Parathyroid adenoma (tissue), 2 donors: Measurements from ENCODE around the gene USP10.
A peak's percentile ranks its signal among the peaks of the same experiment; 100 is the strongest.

ENCODE experiments used
- H2AFZ ChIP-seq: fragments of 300-600 bp; sonication (generic); one replicate; pipeline ENCODE4 v1.7.0; 2017; ENCODE audit warnings: antibody characterized with exemption, mild to moderate bottlenecking
- H3K27ac ChIP-seq: fragments of 300-600 bp; sonication (generic); one replicate; pipeline ENCODE4 v1.7.0; 2017
- H3K27me3 ChIP-seq: fragments of 300-600 bp; sonication (generic); one replicate; pipeline ENCODE4 v1.7.0; 2017; ENCODE audit warnings: low read length; ENCODE audit not compliant: control insufficient read depth, insufficient read depth
- H3K36me3 ChIP-seq: fragments of 300-600 bp; sonication (generic); one replicate; pipeline ENCODE4 v1.7.0; 2017; ENCODE audit warnings: low read length; ENCODE audit not compliant: control insufficient read depth, insufficient read depth
- H3K4me1 ChIP-seq: fragments of 300-600 bp; sonication (generic); one replicate; pipeline ENCODE4 v1.7.0; 2017; ENCODE audit warnings: control low read depth
- H3K4me2 ChIP-seq: fragments of 300-600 bp; sonication (generic); one replicate; pipeline ENCODE4 v1.7.0; 2017; ENCODE audit warnings: low read length
- H3K4me3 ChIP-seq: fragments of 300-600 bp; sonication (generic); one replicate; pipeline ENCODE4 v1.7.0; 2017; ENCODE audit warnings: low read depth, low read length
- H3K79me2 ChIP-seq: fragments of 300-600 bp; sonication (generic); one replicate; pipeline ENCODE4 v1.7.0; 2017; ENCODE audit warnings: control low read depth
- H3K9ac ChIP-seq: fragments of 300-600 bp; sonication (generic); one replicate; pipeline ENCODE4 v1.7.0; 2017; ENCODE audit warnings: mild to moderate bottlenecking
- H3K9me3 ChIP-seq: fragments of 300-600 bp; sonication (generic); one replicate; pipeline ENCODE4 v1.7.0; 2017; ENCODE audit warnings: low read length; ENCODE audit not compliant: control insufficient read depth
- TF ChIP-seq, protein P1 (sequence below): fragments of 300-600 bp; sonication (generic); IDR thresholded peaks from one replicate; pipeline ENCODE4 v1.7.0; 2017; ENCODE audit warnings: antibody characterized with exemption, mild to moderate bottlenecking
- donor health status: primary hyperparathyroidism.

USP10 gene

DNA sequence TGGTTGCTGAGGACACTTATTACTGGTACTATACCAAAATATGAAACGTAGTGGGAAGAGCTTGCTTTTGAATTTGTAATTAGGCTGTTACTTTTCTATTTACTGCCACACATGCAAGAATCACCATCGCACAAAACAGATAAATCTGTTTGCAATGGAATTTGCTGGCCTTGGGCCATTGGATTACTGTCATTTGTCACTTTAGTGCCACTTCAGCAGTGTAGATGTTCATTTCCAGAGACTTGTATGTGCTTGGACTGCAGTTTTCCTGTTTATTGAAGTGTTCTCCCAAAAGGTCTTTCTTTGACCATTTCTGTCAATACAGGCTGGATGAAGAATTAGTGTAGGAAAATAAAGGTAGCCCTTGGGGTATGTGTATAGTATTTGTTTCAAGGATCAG is 4.5 kb downstream of the USP10 start:
- Histone ChIP-seq H2AFZ (no peak overlapping the region), H3K79me2 (peaks cover 70% of the 10 kb centered on the region), H3K27ac (no peak overlapping the region), H3K9me3 (no peaks in the 10 kb centered on the region), H3K4me3 (no peak overlapping the region), H3K9ac (no peak overlapping the region), H3K27me3 (no peaks in the 10 kb centered on the region), H3K36me3 (no peaks in the 10 kb centered on the region), H3K4me1 (peaks cover 15% of the 10 kb centered on the region), H3K4me2 (peak overlapping the region; percentile 2)
- TF ChIP-seq, protein P1, sequence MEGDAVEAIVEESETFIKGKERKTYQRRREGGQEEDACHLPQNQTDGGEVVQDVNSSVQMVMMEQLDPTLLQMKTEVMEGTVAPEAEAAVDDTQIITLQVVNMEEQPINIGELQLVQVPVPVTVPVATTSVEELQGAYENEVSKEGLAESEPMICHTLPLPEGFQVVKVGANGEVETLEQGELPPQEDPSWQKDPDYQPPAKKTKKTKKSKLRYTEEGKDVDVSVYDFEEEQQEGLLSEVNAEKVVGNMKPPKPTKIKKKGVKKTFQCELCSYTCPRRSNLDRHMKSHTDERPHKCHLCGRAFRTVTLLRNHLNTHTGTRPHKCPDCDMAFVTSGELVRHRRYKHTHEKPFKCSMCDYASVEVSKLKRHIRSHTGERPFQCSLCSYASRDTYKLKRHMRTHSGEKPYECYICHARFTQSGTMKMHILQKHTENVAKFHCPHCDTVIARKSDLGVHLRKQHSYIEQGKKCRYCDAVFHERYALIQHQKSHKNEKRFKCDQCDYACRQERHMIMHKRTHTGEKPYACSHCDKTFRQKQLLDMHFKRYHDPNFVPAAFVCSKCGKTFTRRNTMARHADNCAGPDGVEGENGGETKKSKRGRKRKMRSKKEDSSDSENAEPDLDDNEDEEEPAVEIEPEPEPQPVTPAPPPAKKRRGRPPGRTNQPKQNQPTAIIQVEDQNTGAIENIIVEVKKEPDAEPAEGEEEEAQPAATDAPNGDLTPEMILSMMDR, result no peak

DNA sequence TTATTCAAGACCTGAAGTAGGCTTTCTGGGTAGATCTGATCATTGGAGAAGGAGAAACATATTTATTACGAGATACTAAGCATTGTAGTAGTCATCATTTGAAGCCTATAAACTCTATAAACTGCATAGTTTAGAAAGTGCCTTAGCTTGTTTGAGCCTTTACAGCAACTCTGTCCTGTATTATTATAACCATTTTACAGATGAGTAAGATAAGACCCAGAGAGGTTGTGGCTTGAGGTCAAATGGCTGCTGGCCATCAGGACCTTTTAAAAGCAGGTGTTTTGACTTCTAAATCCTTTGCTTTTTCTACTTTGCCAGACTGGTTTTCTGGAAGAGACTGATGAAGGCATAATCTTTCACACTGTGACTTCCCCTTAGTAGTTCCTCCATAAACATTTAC is 7.1 kb downstream of the USP10 start:
- Histone ChIP-seq H3K9ac (no peak overlapping the region), H3K27me3 (no peaks in the 10 kb centered on the region), H3K36me3 (no peaks in the 10 kb centered on the region), H3K9me3 (no peaks in the 10 kb centered on the region), H2AFZ (no peak overlapping the region), H3K4me1 (peaks cover 20% of the 10 kb centered on the region), H3K4me2 (no peak overlapping the region), H3K79me2 (peaks cover 86% of the 10 kb centered on the region), H3K4me3 (no peak overlapping the region), H3K27ac (no peak overlapping the region)
- TF ChIP-seq, protein P1, result no peak

DNA sequence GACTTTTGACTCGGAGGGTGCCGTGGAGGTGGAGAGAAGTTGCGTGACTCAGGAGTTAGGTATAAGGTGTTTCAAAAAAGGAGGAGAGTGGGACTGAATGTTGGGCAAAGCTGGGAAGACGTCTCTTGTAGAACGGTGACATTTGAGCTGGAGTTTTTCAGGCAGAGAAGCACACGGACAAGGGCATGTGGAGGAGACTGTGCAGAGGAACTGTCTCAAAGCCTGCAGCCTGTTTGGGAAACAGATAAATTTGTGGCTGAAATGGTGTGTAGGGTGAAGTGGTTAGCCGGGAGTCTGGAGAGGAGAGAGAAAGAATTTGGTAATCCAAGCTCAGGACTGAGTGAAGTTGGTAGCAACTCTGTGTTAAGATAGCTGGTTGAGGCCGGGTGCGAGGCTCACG is 9.8 kb downstream of the USP10 start:
- Histone ChIP-seq H2AFZ (no peak overlapping the region), H3K4me2 (no peak overlapping the region), H3K4me1 (peaks cover 19% of the 10 kb centered on the region), H3K4me3 (no peak overlapping the region), H3K27ac (no peak overlapping the region), H3K79me2 (peaks cover 90% of the 10 kb centered on the region), H3K27me3 (no peaks in the 10 kb centered on the region), H3K36me3 (no peaks in the 10 kb centered on the region), H3K9ac (no peak overlapping the region), H3K9me3 (no peaks in the 10 kb centered on the region)
- TF ChIP-seq, protein P1, result no peak

DNA sequence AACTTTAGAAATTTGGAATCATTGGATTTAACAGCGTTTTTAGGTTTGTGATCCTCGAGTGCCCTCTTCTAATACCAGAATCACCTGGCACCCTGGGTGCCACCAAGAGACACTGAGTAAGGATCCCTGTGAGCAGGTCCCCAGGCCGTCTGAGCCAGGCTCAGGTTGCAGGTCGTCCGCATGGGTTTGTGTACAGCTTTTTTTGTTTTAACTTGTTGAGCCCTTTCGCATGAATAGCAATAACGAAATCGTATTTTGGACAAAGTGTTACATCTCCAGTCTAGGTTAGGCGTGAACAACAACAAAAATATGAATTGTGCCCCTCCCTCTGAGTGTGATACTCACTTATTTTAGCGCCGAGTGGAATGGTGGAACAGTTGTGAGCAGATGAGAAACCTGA is 10.9 kb downstream of the USP10 start:
- peaks cover 86% of the 10 kb centered on the region for H3K79me2 ChIP-seq
- no peak overlapping the region for H3K4me3 ChIP-seq
- H3K27ac ChIP-seq, result no peak overlapping the region
- H3K9me3 ChIP-seq, result no peaks in the 10 kb centered on the region
- H2AFZ ChIP-seq, result no peak overlapping the region
- H3K9ac ChIP-seq, result no peak overlapping the region
- H3K4me2 ChIP-seq, result no peak overlapping the region
- H3K27me3 ChIP-seq, result no peaks in the 10 kb centered on the region
- TF ChIP-seq, protein P1, result no peak
- peaks cover 24% of the 10 kb centered on the region for H3K4me1 ChIP-seq
- H3K36me3 ChIP-seq, result no peaks in the 10 kb centered on the region

DNA sequence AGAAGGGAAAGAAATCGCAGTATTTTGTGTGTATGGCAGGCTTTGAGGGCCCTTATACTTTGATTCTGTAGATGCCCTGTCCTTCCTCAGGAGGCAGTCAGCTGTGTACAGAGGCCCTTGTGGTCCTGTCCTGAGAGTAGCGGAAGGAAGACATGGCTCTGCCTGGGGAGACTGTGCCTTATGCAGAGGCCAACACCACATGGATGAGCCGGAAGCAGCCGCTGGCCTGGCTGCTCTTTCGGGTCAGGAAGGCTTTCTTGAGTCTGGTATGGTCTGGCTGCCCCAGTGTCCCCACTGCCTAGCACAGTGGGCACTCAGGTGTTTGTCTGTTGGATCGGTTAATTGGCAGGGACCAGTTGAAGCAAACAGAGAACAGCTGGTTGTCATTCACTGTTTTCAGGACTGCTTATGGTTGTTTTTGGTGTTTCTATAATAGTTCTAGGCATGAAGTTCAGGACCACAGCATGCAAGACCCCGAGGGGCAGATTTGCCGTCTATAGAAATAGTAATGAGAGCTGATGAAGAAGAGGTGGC is 12.4 kb downstream of the USP10 start:
- peaks cover 87% of the 10 kb centered on the region for H3K79me2 ChIP-seq
- H3K4me1 ChIP-seq, result peaks cover 22% of the 10 kb centered on the region
- no peaks in the 10 kb centered on the region for H3K9me3 ChIP-seq
- no peak overlapping the region for H3K4me2 ChIP-seq
- no peak overlapping the region for H3K27ac ChIP-seq
- H2AFZ ChIP-seq, result no peak overlapping the region
- H3K9ac ChIP-seq, result no peak overlapping the region
- no peaks in the 10 kb centered on the region for H3K27me3 ChIP-seq
- no peak overlapping the region for H3K4me3 ChIP-seq
- TF ChIP-seq, protein P1, result no peak
- no peaks in the 10 kb centered on the region for H3K36me3 ChIP-seq
